Right hindlimb (tissue), 1 donor: ENCODE data around the gene MYO1C.
"Not testable (repeated sequence)": the region's sequence is repeated elsewhere in the genome, so short reads cannot be mapped to it uniquely, and the experiment has no call there.

ENCODE experiments used
- DNase-seq: peaks from one replicate; pipeline ENCODE4 v3.0.0-alpha.2; 2018

Gene MYO1C, protein sequence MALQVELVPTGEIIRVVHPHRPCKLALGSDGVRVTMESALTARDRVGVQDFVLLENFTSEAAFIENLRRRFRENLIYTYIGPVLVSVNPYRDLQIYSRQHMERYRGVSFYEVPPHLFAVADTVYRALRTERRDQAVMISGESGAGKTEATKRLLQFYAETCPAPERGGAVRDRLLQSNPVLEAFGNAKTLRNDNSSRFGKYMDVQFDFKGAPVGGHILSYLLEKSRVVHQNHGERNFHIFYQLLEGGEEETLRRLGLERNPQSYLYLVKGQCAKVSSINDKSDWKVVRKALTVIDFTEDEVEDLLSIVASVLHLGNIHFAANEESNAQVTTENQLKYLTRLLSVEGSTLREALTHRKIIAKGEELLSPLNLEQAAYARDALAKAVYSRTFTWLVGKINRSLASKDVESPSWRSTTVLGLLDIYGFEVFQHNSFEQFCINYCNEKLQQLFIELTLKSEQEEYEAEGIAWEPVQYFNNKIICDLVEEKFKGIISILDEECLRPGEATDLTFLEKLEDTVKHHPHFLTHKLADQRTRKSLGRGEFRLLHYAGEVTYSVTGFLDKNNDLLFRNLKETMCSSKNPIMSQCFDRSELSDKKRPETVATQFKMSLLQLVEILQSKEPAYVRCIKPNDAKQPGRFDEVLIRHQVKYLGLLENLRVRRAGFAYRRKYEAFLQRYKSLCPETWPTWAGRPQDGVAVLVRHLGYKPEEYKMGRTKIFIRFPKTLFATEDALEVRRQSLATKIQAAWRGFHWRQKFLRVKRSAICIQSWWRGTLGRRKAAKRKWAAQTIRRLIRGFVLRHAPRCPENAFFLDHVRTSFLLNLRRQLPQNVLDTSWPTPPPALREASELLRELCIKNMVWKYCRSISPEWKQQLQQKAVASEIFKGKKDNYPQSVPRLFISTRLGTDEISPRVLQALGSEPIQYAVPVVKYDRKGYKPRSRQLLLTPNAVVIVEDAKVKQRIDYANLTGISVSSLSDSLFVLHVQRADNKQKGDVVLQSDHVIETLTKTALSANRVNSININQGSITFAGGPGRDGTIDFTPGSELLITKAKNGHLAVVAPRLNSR

DNA sequence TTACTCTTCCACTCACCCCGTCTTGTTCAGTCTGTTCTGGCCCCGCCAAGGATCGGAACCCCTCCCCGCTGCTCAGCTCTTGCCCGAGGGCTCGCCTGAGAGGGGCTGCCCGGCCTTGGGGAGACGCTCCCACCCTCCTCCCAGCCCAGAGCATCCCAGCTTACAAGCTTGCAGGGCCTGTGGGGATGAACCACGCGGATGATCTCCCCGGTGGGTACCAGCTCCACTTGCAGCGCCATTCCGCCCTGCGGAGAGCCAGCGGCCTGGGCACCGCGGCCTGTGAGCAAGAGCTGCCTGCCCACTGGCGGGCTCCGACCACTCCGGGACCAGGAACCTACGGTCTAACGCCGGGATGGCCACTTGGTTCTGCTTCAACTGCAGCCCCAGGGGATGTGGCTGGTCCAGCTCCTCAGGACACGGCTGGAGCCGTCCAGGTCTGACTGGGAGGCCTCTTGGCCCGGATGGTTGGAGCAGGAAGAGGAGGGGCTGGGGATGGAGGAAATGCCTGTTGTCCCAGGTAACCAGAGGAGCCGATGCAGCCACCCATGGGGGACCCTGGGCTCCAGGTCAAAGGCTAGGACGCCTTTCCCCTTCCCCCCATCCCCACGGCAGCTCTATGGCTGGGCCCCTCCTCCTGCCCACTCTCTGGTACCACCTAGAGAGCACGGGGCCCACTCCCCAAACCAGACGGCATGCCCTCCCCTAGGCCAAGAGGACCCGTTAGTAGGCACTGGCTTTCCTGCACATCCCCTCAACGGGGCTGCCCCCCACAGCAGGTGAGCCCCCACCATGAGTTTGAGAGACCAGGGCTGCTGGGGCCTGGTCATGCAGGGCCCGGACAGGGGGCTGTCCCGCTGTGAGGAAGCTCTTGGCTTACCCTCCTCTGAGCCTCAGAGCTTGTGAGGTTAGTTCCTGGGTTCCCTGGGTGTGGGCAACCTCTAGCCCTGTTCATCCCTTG is at the start of gene MYO1C:
MYO1C (minus strand) TSS at position 438 of the 958 bp plus-strand sequence; CDS start at position 239, 199 bp downstream.
- peak; percentile 40 for DNase-seq

DNA sequence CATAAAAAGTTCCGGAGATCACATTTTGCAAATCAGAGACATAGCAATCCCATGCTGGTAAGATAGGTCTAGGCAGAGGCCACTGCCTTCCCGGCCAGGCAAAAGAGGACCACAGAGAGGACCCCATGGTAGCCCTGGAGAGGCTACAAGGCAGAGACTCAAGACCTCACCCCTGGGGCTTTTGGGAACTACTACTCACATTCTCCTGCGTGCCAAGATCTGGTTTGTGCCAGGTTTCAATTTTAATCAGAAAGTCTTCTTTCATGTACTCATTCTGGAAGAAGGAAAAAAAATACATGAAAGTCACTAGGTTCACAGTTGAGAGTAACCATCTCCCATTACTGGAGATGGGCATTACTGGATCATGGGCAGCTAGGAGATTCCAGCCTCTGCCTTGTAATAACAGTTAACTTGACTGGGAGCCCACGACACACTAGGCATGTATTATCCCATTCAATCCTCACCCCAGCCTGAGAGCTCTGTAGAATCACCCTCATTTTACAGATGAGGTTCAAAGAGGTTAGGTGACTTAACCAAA is 49.0 kb upstream of the MYO1C start:
- DNase-seq, result no peak

DNA sequence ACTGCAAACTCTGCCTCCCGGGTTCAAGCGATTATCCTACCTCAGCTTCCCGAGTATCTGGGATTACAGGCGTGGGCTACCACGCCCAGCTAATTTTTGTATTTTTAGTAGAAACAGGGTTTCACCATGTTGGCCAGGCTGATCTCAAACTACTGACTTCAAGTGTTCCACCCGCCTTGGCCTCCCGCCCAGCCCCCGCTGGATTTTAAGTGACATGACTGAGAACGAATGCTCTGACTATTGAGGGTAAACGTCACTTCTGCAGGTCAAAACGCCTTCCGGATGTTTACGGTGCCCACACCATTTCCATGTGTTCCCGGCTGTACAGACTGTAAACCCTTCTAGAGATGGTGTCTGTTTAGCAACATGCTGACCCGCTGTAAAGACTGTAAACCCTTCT is 47.3 kb upstream of the MYO1C start:
- DNase-seq, result no peak

DNA sequence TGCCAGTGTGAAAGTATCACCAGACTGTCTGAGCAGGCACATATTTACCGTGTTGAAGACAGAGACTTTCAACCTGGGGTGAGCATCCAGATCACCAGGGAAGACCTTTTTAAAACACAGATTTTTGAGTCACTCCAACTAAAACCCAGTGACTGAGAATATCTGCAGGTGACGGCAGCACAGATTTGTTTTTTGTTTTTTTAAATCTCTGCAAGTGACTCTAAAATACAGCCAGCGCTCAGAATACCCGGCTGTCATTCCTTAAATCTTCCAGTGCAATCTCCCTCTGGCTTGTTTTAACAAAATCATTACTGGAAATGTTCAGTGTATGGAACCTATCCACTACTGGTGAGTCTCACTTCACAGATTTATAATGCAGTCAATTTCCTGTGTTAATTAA is 43.3 kb upstream of the MYO1C start:
- DNase-seq, result no peak

DNA sequence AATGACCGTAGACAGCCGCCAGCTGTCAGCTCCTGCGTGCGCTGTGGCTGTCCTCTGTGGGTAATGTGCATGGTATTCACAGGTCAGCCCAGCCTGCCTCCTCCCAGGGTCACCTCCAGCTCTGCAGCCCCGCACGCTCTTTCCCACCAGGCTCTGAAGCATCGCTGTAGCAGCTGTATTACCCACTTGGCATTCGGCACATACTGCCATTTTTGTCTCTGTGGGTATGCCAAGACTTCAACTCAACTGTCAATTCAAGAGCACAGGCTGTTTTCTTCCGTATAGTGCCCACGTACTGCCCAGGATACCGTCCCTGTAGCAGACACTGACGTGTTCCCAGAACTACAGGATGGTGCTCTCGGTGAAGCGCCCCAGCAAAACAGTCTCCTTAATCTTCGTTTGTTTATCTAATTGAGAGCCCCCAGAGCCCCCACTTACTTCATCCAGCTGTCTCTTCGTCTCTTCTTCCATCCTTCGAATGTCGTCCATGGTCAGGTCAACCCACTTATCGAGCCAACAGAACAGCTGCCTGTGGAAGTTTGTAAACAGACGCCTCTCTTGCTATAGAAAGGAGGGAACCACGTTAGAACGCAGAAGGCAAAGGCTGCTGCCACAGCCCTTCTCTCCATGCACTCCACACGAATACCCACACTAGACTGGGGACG is 41.3 kb upstream of the MYO1C start:
- no peak for DNase-seq

DNA sequence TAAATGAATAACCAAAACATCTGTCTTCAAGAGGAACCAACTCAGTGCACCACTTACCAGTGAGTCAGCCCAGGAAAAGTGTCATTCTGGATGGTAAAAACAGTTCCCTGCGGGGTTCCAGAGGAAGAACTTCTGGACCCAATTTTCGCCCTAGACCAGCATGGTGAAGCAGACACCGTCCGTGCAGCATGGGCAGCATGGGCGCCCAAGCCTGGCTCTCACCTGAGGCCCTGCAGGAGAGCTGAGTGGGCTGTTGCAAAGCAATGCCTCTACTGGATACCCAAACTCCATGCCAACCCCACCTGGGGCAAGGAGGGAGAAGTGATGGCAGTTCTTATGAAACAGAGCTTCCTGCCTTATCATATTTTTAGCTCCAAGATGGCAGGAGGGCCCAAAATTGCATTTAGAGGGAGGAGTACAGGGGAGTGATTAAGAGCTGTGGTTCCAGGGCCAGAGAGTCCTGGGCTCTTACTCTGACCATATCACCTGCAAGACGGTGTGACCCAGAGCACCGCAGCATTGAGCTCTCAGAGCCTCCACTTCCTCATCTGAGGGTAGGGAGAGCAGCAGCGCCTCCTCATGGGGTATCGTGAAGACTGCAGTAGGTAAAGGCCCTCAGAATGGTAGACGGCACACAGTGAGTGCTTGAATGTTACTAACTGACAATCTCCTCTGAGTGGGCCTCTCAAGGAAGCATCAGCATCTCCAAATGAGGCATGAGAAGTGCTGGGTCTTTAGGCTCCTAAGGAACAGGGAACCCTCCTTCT is 40.5 kb upstream of the MYO1C start:
- DNase-seq, result no peak

DNA sequence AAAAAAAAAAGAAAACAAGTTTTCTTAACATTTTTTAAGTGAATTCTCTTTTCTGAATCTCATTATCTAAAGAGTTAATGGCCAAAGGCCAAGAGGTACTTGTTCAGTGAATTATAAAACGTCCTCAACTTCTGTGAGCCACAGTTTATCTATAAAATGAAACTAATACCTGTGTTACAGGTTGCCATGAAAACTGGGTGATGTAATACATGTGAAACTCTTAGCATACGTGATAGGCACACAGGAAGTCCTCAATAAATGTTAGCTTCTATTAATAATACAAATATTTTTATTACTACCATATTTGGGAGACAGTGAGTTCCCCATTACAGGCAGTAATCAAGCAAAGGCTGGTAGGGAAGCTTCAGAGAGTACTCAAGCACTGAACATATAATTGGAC is 37.4 kb upstream of the MYO1C start:
- no peak for DNase-seq

DNA sequence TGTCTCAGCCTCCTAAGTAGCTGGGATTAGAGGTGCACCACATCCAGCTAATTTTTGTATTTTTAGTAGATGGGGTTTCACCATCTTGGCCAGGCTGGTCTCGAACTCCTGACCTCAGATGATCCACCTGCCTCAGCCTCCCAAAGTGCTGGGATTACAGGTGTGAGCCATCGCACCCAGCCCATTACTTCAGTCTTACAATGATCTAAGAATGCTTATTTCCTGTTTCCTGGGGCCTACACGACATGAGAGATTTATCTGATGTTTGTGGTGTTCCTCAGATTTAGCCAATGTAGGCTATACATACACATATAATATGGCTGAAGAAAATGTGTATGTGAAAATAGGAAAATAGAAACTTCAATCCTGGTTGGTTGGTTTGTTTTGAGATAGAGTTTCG is 34.4 kb upstream of the MYO1C start:
- DNase-seq, result not testable (repeated sequence)

DNA sequence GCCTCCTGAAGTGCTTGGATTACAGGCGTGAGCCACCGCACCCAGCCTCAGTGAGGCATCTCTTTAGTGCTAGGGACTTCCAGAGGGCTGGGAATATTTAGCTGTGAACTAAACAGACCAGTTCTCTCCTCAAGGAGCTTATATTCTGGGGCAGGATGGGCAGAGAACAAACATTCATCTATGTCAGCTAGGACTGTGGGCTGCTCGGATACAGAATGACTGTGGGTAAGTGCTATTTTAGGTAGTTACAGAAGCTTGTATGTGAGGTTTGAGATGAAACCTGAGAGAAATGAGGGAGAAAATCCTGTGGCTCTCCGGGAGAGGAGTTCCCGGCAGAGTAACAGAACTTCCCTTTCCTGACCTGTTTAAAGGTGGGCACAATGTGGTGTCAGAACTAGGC is 30.1 kb upstream of the MYO1C start:
- DNase-seq, result no peak

DNA sequence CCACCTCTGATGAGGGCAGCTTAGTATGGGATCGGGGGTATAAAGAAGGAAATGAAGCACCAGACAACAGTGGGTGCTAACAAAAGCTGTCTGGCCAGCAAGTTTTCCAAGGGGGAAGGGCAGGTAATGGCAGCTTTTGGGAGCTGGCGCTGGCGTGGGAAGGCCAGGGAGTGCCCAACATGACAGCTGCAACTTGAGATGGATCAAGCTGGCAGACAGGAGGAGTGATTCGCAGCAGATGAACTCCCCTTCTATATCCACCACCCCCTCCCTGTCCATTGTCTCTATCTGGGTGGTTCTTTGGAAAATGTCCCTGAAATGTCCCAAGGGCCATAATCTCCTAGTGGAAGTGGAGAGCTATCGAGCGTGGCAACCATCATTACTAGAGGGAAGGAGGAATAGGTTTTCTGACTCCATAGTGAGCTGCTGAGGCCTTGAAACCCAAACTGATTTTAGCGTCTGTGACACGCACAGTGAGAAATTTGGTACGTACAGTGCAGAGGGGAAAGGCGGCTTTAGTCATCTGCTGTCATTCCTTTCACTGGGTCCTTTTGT is 28.7 kb upstream of the MYO1C start:
- peak; percentile 70 for DNase-seq

DNA sequence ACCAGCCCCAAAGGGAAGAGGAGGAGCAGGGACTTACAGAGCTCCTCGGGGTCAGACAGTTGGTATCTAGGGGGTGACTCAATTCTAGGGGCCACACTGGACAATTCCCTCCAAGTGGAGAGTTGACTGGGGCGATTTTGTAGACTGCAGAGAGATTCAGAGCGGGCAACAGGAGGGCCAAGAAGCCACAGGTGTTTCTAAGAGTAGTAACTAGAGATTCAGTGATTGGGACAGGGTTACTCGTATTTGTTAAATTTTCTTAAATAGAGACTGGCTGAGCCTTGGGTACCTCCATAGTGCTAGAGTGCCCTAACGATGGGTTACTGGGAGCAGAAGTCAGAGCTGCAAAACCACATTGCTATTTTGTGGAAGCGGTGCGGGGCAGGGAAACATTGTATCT is 27.2 kb upstream of the MYO1C start:
- no peak for DNase-seq

DNA sequence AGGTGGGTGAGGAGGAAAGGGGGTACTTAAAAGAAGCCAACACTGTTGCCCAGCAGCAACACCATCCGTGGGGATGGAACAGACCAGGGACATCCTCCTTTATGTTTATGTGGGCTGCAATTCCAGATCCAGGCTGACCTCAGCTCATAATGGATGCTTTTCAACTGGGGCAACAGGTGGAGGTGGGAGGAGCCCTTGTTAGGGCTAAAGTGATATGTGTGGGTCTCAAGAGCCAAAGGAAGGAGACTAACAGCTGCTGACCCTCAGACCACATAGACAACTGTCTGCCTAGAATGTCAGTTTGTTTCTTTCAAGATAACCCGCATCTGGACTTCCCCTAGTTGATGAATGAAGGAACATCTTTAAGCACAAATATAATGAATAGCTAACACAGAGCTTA is 25.9 kb upstream of the MYO1C start:
- DNase-seq, result no peak

DNA sequence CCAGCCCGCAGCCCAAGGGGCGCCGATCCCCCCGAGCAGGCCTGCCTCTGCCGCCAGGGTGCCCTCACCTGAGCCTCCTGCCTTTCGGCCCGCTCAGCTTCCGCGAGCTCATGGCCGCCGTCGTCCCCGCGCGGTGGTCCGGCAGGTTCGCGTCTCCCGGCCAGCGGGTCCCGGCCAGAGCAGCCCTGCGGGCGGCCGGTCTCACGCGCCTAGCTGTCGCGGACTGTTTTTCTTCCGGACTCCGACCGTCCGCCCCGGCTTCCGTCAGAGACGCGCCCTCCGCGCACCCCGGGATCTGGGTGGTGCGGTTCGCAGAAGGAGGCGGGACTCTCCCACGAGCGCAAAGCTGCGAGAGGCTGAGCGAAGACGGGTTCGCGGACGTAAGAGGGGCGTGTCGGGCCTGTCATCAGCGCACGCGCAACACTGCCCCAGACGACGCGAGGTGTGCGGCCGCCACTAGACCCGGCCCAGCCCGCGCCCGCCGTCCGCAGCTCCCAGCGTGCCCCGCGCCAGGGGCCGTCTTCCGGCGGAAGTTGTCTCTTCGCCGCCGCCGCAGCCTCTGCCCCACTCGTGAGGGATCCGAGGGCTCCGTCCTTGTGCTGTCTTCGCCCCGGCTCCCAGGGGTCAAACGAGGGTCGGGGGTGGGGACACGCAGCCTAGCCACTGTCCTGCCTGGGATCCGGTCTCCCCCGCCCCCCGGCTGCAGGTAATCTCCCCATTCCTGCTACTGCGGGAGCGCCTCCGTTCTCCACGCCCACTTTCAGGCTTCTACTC is 24.1 kb upstream of the MYO1C start, which contains the start of gene INPP5K:
INPP5K (minus strand) TSS at position 225 of the 774 bp plus-strand sequence; CDS start at position 112, 113 bp downstream.
- DNase-seq, result peak; percentile 99

DNA sequence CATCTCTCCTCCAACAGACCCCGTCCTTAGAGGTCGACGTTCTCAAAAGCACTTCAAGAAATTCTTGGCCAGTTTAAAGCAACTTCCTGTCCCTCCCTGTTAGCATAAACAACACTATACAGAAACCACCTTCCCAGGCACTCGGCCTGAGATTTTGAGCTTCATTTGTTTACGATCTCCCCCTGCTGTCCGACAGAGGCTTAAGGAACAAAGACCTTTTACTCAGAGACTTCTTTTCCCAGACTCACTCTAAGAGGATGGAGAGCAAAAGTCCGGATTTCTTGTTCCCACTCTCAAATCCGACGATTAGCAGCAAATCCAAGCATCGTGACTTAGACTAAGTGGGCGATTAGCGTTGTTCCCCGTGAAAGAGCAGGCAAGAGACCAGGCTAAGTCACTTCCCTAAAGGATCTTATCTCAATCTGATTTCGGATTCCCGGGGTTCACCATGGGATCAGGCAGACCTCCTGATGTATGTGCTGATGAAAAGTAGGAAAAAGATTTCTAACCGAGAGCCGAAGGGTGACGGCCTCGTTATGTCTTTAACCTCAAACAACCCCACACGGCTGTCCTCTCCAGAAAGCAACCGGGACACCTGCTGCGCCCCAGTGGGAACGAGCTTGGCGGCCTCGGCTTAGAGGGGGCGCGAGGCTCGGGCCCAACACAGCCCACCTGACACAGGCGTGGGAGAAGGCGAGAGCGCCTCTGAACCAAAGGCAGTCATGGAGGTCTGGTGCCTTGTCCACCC is 23.3 kb upstream of the MYO1C start:
- DNase-seq, result peak; percentile 82

DNA sequence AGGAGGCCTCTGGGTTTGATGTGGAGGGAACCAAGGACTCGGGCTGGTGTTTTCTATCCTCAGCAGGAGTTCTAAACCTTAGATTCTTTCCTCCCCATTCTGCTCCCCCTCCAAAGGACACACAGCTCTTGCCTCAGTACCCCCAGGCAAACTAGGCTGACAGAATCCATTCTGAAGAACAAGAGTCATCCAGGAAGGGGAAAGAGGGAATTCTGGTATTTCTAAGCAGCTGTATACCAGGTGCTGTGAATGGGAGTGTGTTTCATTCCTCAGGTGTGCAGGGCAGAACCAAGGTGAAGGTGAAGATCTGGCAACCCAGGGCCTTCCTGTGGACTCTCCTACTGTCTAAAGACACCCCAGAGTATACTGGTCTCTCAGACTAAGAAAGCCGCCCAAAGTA is 19.9 kb upstream of the MYO1C start:
- DNase-seq, result no peak

DNA sequence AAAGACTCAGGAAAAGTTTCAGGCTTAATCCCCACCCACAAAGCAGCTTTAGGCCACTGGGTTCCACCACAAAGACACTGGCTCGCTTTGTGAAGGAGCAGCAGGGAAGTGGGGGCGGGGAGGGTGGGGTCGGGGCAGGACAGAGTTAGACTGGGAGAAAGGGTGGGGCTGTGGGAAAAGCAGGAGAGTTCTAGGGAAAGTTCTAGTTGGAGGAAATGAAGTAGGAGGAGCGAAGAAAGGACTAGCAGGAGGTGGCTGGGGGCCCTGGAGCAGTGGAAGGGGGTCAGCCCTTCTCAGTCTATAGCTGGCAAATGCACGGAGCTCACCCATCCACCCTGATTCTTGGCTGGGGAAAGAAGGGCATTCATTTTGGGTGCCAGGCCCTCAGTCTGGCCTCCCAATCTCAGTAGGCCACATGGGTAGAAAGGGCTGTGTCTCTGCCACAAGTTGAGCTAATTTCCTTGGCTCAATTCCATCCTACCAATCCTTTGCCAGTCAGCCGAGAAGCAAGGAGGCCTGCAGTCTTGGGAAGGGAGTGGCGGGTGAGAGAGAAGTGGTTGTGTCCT is 19.4 kb upstream of the MYO1C start:
- DNase-seq, result peak; percentile 62

DNA sequence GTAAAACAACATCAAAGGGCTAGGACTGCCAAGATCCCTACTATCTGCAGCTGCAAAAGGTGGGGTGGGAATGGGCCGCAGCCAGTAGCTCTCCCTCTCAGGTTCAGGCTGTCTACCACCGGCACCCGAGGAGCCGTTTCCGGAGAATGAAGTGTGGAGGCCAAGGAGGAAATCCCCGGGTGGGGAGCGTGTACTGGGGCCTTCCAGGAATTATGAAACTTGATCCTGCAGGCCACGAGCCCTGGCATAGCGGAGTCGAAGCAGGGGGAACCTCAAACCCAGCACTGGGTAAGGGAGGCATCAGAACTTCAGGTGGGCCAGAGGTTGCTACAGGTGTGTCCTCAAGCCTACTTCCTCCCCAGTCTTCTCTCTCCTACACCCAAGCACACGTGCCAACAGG is 18.8 kb upstream of the MYO1C start:
- DNase-seq, result peak; percentile 50

DNA sequence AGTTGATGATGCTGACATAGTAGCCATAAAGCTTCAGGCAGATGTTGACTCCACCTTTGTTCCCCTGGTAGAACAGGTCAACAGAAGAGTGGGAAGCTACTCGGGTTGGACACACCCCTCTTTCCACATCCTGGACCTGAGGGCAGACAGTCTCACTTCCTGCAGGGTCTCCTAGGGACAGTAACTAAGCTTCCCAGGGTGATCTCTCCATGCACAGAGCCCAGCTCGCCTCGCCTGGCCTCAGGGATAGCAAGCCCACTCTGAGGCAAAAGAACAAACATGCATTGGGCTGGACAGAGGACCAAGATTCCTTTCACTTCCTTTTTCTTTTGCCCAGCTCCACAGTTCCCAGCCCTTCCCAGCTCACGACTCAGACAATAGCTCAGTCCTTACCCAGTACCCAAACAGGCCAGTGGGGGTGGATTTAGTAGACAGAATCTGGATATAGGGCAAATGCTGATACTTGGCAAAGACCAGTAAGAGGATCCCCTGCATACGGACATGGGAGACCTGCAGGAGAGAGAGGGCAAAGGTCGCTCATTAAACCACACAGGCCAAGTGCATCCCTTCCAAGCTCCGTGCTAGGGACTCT is 16.9 kb upstream of the MYO1C start:
- no peak for DNase-seq
